ENCODE data around the gene NAMPT. TPM values are rescaled to one million over a fixed set of nuclear protein-coding genes. Genes with fewer than 3 reads are reported as not detected.

The NAMPT gene
- total RNA-seq, 1 experiment from 2014 or later = 392 TPM

DNA sequence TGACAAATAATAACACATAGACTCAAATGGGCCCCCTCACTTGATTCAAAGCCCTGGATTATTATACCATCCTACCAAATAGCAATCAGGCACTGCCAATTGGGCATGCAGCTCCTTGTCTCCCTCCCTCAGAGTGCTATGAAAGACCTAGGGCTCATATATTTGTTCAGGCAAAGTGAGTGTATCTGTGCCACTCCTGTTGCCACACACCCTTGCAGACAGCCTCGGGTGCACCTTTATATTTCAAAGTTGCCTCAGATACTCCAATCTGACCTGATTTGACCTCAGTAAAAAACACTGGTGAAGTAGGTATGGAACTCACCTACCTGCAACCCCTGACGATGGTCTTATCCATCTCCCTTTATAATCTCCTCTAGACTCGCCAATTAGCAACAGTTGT lies 3.0 kb upstream of the NAMPT start:
- no peak overlapping the region for H3K4me3 Mint-ChIP-seq (ENCODE audit: unreplicated experiment)
- POLR2A ChIA-PET = interaction anchor here (0.5 to 5.1 kb wide), 5 partner anchors 26 to 324 kb away, joined by 3 to 94 read pairs (median 12); no protein-coding TSS in a partner anchor
- TF ChIP-seq, protein P1, sequence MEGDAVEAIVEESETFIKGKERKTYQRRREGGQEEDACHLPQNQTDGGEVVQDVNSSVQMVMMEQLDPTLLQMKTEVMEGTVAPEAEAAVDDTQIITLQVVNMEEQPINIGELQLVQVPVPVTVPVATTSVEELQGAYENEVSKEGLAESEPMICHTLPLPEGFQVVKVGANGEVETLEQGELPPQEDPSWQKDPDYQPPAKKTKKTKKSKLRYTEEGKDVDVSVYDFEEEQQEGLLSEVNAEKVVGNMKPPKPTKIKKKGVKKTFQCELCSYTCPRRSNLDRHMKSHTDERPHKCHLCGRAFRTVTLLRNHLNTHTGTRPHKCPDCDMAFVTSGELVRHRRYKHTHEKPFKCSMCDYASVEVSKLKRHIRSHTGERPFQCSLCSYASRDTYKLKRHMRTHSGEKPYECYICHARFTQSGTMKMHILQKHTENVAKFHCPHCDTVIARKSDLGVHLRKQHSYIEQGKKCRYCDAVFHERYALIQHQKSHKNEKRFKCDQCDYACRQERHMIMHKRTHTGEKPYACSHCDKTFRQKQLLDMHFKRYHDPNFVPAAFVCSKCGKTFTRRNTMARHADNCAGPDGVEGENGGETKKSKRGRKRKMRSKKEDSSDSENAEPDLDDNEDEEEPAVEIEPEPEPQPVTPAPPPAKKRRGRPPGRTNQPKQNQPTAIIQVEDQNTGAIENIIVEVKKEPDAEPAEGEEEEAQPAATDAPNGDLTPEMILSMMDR (IDR thresholded peaks at IDR 0.05; ENCODE audit: unreplicated experiment) = no peak
- CTCF ChIA-PET = no interaction called here
- no TSS peak for BruUV-seq (replicated peaks)
- intact Hi-C loops (cut with micrococcal nuclease) = no loop called here
- H3K9me3 Mint-ChIP-seq (ENCODE audit: unreplicated experiment) = no peaks in the 10 kb centered on the region
- no peak for DNase-seq (ENCODE audit: unreplicated experiment)
- peaks cover 21% of the 10 kb centered on the region for H3K4me1 Mint-ChIP-seq (ENCODE audit: insufficient read depth, unreplicated experiment)
- H3K27ac Mint-ChIP-seq (ENCODE audit: low read depth, unreplicated experiment) = no peak overlapping the region
- peaks cover 13% of the 10 kb centered on the region for H3K36me3 Mint-ChIP-seq (ENCODE audit: insufficient read depth, unreplicated experiment)
- no peaks in the 10 kb centered on the region for H3K27me3 Mint-ChIP-seq (ENCODE audit: insufficient read depth, unreplicated experiment)

DNA sequence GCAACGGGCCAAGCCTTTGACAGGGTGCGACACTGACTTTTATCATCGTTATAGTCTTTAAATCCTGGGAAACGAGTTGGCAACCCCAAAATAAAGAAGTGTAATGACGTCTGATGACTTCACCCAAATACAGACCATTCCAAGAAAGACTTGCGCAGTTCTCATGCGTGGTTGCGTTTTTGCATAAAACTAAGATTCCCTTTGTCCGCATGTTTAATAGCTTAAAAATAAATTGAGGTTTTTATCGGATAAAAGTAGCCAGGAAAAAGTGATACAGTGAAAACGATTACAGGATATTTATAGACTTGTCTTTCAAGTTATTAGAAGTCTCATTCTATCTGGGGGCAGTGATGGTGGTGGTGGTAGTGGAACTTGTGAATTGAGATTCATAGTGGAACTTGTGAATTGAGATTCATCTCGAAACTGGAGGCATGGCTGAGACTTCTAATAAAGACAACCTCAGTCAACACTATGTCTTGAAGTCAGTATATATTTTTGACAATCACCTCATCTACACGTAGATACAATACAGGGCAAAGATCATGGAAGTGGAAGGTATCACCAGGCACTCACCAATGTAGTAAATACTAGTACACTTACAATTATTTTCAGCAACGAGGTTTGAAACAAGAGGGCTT lies 1.2 kb upstream of the NAMPT start:
- TF ChIP-seq, protein P1 (IDR thresholded peaks at IDR 0.05; ENCODE audit: unreplicated experiment) = no peak
- ChIA-PET POLR2A (interaction anchor here (0.6 to 5.1 kb wide), 21 partner anchors 11 to 1120 kb away, joined by 3 to 94 read pairs (median 5); partner anchors contain the start of gene SYPL1), CTCF (interaction anchor here (0.6 to 1.9 kb wide), 5 partner anchors 10 to 176 kb away, joined by 3 to 7 read pairs (median 5); no protein-coding TSS in a partner anchor)
- H3K4me1 Mint-ChIP-seq (ENCODE audit: insufficient read depth, unreplicated experiment) = peaks cover 21% of the 10 kb centered on the region
- H3K27me3 Mint-ChIP-seq (ENCODE audit: insufficient read depth, unreplicated experiment) = no peaks in the 10 kb centered on the region
- peak overlapping the region; percentile 98 for H3K27ac Mint-ChIP-seq (ENCODE audit: low read depth, unreplicated experiment)
- intact Hi-C loops (cut with micrococcal nuclease) = loop anchor here (1.0 to 2.0 kb wide), 4 partner anchors 27 to 139 kb away; no protein-coding TSS in a partner anchor
- no peaks in the 10 kb centered on the region for H3K9me3 Mint-ChIP-seq (ENCODE audit: unreplicated experiment)
- peak overlapping the region; percentile 100 for H3K4me3 Mint-ChIP-seq (ENCODE audit: unreplicated experiment)
- TSS peak; percentile 87 for BruUV-seq (replicated peaks)
- no peak for DNase-seq (ENCODE audit: unreplicated experiment)
- H3K36me3 Mint-ChIP-seq (ENCODE audit: insufficient read depth, unreplicated experiment) = peaks cover 31% of the 10 kb centered on the region

DNA sequence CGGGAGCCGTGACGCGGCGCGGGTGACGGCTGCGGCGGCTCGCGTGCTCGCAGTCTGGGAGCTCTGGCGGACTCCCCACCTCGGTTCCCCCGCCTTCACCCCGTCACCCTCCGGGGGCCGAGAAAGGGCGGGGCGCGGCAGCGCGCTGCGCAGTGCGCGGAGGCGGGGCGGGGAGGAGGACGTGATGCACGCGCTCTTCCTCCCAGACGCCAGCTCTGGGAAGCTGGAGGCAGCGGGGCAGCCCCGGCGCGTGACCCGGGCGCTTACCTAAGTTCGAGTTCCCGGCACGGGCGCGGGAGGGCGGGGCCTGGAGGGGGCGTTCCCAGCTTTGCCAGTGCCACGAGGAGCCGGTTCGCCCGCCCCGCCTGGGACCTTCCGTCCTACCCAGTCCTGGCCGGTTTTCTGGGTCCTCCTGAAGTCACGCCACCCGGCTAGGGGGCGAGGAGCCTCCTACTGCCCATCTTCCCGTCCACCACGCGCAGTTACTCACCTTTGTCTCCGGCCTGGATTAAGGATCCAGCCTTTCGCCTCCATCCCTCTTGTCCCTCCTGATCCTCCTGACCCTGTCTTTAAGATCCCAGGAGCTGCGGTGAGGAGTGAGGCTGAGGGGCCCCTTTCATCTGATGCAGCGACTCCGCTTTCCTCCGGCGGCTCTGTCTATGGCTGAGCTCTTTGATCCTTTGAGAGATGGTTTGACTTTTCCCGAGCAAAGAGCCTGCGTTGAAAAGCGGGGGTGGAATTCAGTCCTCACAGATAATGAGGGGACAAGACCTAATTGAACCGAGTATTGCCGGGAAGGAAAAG lies 470 bp upstream of the NAMPT start:
- peaks cover 37% of the 10 kb centered on the region for H3K36me3 Mint-ChIP-seq (ENCODE audit: insufficient read depth, unreplicated experiment)
- H3K27me3 Mint-ChIP-seq (ENCODE audit: insufficient read depth, unreplicated experiment) = no peaks in the 10 kb centered on the region
- TF ChIP-seq, protein P1 (IDR thresholded peaks at IDR 0.05; ENCODE audit: unreplicated experiment) = no peak
- no TSS peak for BruUV-seq (replicated peaks)
- peaks cover 17% of the 10 kb centered on the region for H3K4me1 Mint-ChIP-seq (ENCODE audit: insufficient read depth, unreplicated experiment)
- ChIA-PET POLR2A (interaction anchor here (0.6 to 5.1 kb wide), 31 partner anchors 10 to 1121 kb away, joined by 3 to 94 read pairs (median 4); partner anchors contain the start of gene SYPL1), CTCF (interaction anchor here (0.6 to 1.9 kb wide), 7 partner anchors 10 to 1132 kb away, joined by 3 to 7 read pairs (median 4); no protein-coding TSS in a partner anchor)
- intact Hi-C loops (cut with micrococcal nuclease) = loop anchor here (1.0 to 2.0 kb wide), 4 partner anchors 28 to 140 kb away; no protein-coding TSS in a partner anchor
- DNase-seq (ENCODE audit: unreplicated experiment) = peak; percentile 99
- no peaks in the 10 kb centered on the region for H3K9me3 Mint-ChIP-seq (ENCODE audit: unreplicated experiment)
- peak overlapping the region; percentile 100 for H3K4me3 Mint-ChIP-seq (ENCODE audit: unreplicated experiment)
- peak overlapping the region; percentile 98 for H3K27ac Mint-ChIP-seq (ENCODE audit: low read depth, unreplicated experiment)

Data from MCF 10A (cell line).